HEK293 (cell line): Measurements from ENCODE around the gene TAS2R19.

ENCODE experiments used
- CTCF ChIA-PET: fragments of 350-600 bp; formaldehyde crosslinking; extraction: SDS; loops from one replicate; lab custom pipeline; 2021; ENCODE audit warnings: antibody characterized with exemption; lab: Yijun Ruan, JAX
- POLR2A ChIA-PET: fragments of 300-600 bp; formaldehyde crosslinking; extraction: SDS; loops from one replicate; lab custom pipeline; 2020; ENCODE audit warnings: antibody characterized with exemption, inconsistent platforms; lab: Yijun Ruan, JAX
- H3K27ac ChIP-seq: fragments of 200-500 bp; sonication (Bioruptor generic); 2 replicates; pipeline ENCODE4 v1.5.1; 2014; ENCODE audit warnings: low read depth, low read length, control low read depth, inconsistent platforms; ENCODE audit errors: extremely low read depth
- H3K36me3 ChIP-seq, 2 experiments: fragments of 200-500 bp in 1 of 2; sonication (Bioruptor generic) in 1 of 2; 1 replicate in 1 of 2; 2 replicates in 1 of 2; pipeline ENCODE4 v1.5.1; 2014 to 2017; ENCODE audit warnings: inconsistent platforms in 2 of 2, low read length in 2 of 2; ENCODE audit not compliant: control insufficient read depth in 2 of 2, insufficient read depth in 1 of 2
- H3K4me1 ChIP-seq: fragments of 200-500 bp; sonication (Bioruptor generic); 2 replicates; pipeline ENCODE4 v1.5.1; 2014; ENCODE audit warnings: mild to moderate bottlenecking, low read length, inconsistent platforms; ENCODE audit not compliant: control insufficient read depth, insufficient read depth
- H3K4me3 ChIP-seq: 2 replicates; pipeline ENCODE4 v1.5.1; 2011; ENCODE audit warnings: low read depth, mild to moderate bottlenecking, control low read depth, low read length, moderate library complexity
- H3K9me3 ChIP-seq: fragments of 200-500 bp; sonication (Bioruptor generic); 2 replicates; pipeline ENCODE4 v1.5.1; 2014; ENCODE audit warnings: low read depth, low read length, inconsistent platforms; ENCODE audit not compliant: control insufficient read depth, insufficient read depth
- EGR2 ChIP-seq: fragments of 450-650 bp; formaldehyde crosslinking; IDR thresholded peaks from 2 replicates; pipeline ENCODE4 v1.5.1; 2016; ENCODE audit warnings: low read depth, missing biosample characterization, missing genetic modification characterization
- GLI4 ChIP-seq: fragments of 450-650 bp; formaldehyde crosslinking; IDR thresholded peaks from 2 replicates; pipeline ENCODE4 v1.5.1; 2016; ENCODE audit warnings: missing biosample characterization, missing genetic modification characterization
- HOXA7 ChIP-seq: sonication (generic); formaldehyde crosslinking; IDR thresholded peaks from 2 replicates; pipeline ENCODE4 v1.8.1; 2022; ENCODE audit warnings: missing genetic modification reagents, borderline replicate concordance
- KLF1 ChIP-seq: fragments of 450-650 bp; formaldehyde crosslinking; IDR thresholded peaks from 2 replicates; pipeline ENCODE4 v1.5.1; 2016; ENCODE audit warnings: missing biosample characterization, missing genetic modification characterization
- ZFP69B ChIP-seq: fragments of 450-650 bp; formaldehyde crosslinking; IDR thresholded peaks from 2 replicates; pipeline ENCODE4 v1.5.1; 2016; ENCODE audit warnings: missing biosample characterization, missing genetic modification characterization
- ZIC2 ChIP-seq: fragments of 450-650 bp; formaldehyde crosslinking; IDR thresholded peaks from 2 replicates; pipeline ENCODE4 v1.5.1; 2016; ENCODE audit warnings: missing biosample characterization, missing genetic modification characterization
- ZNF114 ChIP-seq: fragments of 450-650 bp; formaldehyde crosslinking; IDR thresholded peaks from 2 replicates; pipeline ENCODE4 v1.5.0; 2017; ENCODE audit warnings: missing biosample characterization, missing genetic modification characterization
- ZNF169 ChIP-seq: fragments of 450-650 bp; formaldehyde crosslinking; IDR thresholded peaks from 2 replicates; pipeline ENCODE4 v1.5.1; 2016; ENCODE audit warnings: missing biosample characterization, missing genetic modification characterization
- ZNF174 ChIP-seq: fragments of 450-650 bp; formaldehyde crosslinking; IDR thresholded peaks from 2 replicates; pipeline ENCODE4 v1.5.0; 2017; ENCODE audit warnings: missing biosample characterization, mild to moderate bottlenecking, missing genetic modification characterization
- ZNF214 ChIP-seq: fragments of 450-650 bp; formaldehyde crosslinking; IDR thresholded peaks from 2 replicates; pipeline ENCODE4 v1.5.1; 2017; ENCODE audit warnings: missing biosample characterization, mild to moderate bottlenecking, missing genetic modification characterization, borderline replicate concordance
- ZNF311 ChIP-seq: fragments of 450-650 bp; formaldehyde crosslinking; IDR thresholded peaks from 2 replicates; pipeline ENCODE4 v1.5.1; 2017; ENCODE audit warnings: missing biosample characterization, missing genetic modification characterization, borderline replicate concordance
- ZNF354C ChIP-seq: fragments of 450-650 bp; formaldehyde crosslinking; IDR thresholded peaks from 2 replicates; pipeline ENCODE4 v1.5.1; 2016; ENCODE audit warnings: missing biosample characterization, missing genetic modification characterization, low read depth, borderline replicate concordance
- ZNF561 ChIP-seq: fragments of 450-650 bp; IDR thresholded peaks from 2 replicates; pipeline ENCODE4 v1.5.1; 2018; ENCODE audit warnings: missing biosample characterization, missing genetic modification characterization, borderline replicate concordance
- ZNF629 ChIP-seq: fragments of 450-650 bp; formaldehyde crosslinking; IDR thresholded peaks from 2 replicates; pipeline ENCODE4 v1.5.1; 2017; ENCODE audit warnings: missing biosample characterization, missing genetic modification characterization
- TF ChIP-seq, protein P1 (sequence below): fragments of 450-650 bp; formaldehyde crosslinking; IDR thresholded peaks from 2 replicates; pipeline ENCODE4 v1.5.1; 2017; ENCODE audit warnings: missing biosample characterization, mild to moderate bottlenecking, missing genetic modification characterization, moderate library complexity
- TF ChIP-seq, protein P2 (sequence below): fragments of 450-650 bp; formaldehyde crosslinking; conservative IDR thresholded peaks from 2 replicates; pipeline ENCODE4 v1.5.1; 2016; ENCODE audit warnings: low read depth, missing biosample characterization, missing genetic modification characterization

Gene TAS2R19

DNA sequence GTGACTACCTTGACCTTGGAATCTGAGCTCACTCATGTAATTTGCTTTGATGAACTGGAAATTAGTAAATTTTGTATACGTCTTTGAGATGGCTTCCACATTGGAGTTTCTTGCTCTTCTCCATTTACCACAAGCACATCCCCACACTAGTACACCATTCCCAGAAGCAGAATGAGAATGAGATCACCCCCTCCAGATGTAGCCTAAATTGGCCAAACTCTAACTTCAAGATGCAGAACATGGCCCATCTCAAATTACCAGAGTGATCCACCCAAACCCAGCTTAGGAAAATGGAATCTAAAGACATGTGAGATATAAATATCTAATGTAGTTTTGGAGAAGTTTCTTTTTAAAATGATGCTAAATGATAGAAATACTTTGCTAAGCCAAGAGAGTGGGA lies 14.8 kb downstream of the TAS2R19 start:
- Histone ChIP-seq H3K4me3 (no peak overlapping the region), H3K4me1 (no peaks in the 10 kb centered on the region), H3K36me3 (no peaks in the 10 kb centered on the region; a peak in 1 of 3 replicates), H3K9me3 (no peaks in the 10 kb centered on the region), H3K27ac (no peak overlapping the region)
- POLR2A ChIA-PET: no interaction called here
- CTCF ChIA-PET: no interaction called here
- TF ChIP-seq, protein P1, sequence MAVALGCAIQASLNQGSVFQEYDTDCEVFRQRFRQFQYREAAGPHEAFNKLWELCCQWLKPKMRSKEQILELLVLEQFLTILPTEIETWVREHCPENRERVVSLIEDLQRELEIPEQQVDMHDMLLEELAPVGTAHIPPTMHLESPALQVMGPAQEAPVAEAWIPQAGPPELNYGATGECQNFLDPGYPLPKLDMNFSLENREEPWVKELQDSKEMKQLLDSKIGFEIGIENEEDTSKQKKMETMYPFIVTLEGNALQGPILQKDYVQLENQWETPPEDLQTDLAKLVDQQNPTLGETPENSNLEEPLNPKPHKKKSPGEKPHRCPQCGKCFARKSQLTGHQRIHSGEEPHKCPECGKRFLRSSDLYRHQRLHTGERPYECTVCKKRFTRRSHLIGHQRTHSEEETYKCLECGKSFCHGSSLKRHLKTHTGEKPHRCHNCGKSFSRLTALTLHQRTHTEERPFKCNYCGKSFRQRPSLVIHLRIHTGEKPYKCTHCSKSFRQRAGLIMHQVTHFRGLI (tag by site-specific recombination): no peak
- TF ChIP-seq ZNF214 (tag by site-specific recombination) (no peak), ZNF561 (tag by site-specific recombination) (no peak), KLF1 (tag by site-specific recombination) (no peak)

DNA sequence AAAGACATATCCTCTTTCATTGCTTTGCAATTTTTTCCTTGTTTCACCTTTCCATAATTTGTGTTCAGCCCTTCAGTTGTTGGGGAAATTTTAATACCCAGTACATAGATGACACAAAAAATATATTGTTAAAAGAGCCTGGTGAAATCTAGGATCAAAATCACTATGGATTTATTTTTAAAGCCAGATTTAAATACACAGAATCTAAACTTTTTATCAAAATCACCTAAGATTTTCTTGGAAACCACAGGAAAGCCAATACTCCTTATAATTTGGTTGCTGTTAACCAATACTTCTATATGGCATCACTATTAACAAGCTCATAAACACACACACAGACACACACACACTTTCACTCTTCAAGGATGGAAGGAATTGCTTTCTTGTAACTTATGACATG lies 24.2 kb downstream of the TAS2R19 start, which contains the start of gene TAS2R20:
TAS2R20 (minus strand) TSS at position 101 of the 400 bp plus-strand sequence. CDS start 429 bp downstream, outside the sequence.
- H3K4me3 ChIP-seq: no peak within 1 kb of the TSS
- peaks cover 0 to 3% of the 10 kb centered on the region in 2 experiments; a peak in 2 of 3 replicates for H3K36me3 ChIP-seq
- no peak for TF ChIP-seq ZNF174 (tag by site-specific recombination)
- TF ChIP-seq ZNF114 (tag by site-specific recombination): no peak
- no peak for TF ChIP-seq ZNF169
- TF ChIP-seq ZNF311: no peak
- TF ChIP-seq ZFP69B: no peak
- no peak for TF ChIP-seq ZIC2
- TF ChIP-seq ZNF354C: no peak
- TF ChIP-seq EGR2: no peak
- TF ChIP-seq HOXA7: no peak
- TF ChIP-seq, all 188 proteins: peak for 0
- ChIA-PET POLR2A (no interaction called here), CTCF (no interaction called here)
- no peaks in the 10 kb centered on the region for H3K9me3 ChIP-seq
- no peak within 1 kb of the TSS for H3K27ac ChIP-seq
- H3K4me1 ChIP-seq: no peaks in the 10 kb centered on the region

DNA sequence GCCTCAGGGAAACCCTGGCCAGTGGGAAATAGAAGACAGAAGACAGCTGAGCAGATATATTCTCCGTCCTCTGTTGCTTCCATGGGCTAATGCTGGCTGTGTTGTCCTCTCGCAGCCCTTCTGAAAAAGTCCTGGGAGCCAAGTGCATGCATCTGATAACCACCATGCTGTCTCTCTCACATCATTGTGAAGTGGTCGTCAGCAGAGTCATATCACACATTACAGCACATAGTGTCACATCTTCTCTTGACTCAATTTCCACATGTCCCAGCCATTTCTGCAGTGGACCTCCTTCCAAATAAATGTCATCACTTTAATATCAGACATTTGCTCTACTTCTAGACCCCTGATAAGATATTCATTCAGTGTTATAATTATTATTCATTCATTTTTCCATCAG lies 28.1 kb downstream of the TAS2R19 start:
- TF ChIP-seq GLI4 (tag by site-specific recombination): no peak
- no peak for TF ChIP-seq ZNF629 (tag by site-specific recombination)
- TF ChIP-seq, protein P2, sequence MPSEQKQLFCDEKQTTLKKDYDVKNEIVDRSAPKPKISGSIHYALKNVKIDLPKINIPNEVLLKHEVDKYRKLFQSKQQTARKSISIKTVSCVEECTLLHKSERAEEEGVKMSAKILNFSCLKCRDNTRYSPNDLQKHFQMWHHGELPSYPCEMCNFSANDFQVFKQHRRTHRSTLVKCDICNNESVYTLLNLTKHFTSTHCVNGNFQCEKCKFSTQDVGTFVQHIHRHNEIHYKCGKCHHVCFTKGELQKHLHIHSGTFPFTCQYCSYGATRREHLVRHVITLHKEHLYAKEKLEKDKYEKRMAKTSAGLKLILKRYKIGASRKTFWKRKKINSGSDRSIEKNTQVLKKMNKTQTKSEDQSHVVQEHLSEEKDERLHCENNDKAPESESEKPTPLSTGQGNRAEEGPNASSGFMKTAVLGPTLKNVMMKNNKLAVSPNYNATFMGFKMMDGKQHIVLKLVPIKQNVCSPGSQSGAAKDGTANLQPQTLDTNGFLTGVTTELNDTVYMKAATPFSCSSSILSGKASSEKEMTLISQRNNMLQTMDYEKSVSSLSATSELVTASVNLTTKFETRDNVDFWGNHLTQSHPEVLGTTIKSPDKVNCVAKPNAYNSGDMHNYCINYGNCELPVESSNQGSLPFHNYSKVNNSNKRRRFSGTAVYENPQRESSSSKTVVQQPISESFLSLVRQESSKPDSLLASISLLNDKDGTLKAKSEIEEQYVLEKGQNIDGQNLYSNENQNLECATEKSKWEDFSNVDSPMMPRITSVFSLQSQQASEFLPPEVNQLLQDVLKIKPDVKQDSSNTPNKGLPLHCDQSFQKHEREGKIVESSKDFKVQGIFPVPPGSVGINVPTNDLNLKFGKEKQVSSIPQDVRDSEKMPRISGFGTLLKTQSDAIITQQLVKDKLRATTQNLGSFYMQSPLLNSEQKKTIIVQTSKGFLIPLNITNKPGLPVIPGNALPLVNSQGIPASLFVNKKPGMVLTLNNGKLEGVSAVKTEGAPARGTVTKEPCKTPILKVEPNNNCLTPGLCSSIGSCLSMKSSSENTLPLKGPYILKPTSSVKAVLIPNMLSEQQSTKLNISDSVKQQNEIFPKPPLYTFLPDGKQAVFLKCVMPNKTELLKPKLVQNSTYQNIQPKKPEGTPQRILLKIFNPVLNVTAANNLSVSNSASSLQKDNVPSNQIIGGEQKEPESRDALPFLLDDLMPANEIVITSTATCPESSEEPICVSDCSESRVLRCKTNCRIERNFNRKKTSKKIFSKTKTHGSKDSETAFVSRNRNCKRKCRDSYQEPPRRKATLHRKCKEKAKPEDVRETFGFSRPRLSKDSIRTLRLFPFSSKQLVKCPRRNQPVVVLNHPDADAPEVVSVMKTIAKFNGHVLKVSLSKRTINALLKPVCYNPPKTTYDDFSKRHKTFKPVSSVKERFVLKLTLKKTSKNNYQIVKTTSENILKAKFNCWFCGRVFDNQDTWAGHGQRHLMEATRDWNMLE (tag by site-specific recombination): no peak
- Histone ChIP-seq H3K9me3 (no peaks in the 10 kb centered on the region), H3K4me3 (no peak overlapping the region), H3K4me1 (no peaks in the 10 kb centered on the region), H3K27ac (no peak overlapping the region), H3K36me3 (peaks cover 0 to 6% of the 10 kb centered on the region in 2 experiments; a peak in 2 of 3 replicates)
- ChIA-PET CTCF (no interaction called here), POLR2A (no interaction called here)
